Myocyte (in vitro differentiated cells): Measurements from ENCODE around the gene HSFX3. TPM values are rescaled to one million over a fixed set of nuclear protein-coding genes. Genes with fewer than 3 reads are reported as not detected.
"Not testable (repeated sequence)": the region's sequence is repeated elsewhere in the genome, so short reads cannot be mapped to it uniquely, and the experiment has no call there.

Experiments
- DNase-seq: peaks from one replicate; pipeline ENCODE4 v3.0.0-alpha.2; 2012; ENCODE audit warnings: low read depth
- total RNA-seq: library from RNA; depleted of rRNA; stranded (reverse); fragments of >200 nt; gene quantifications from 2 replicates; pipeline ENCODE4 v1.2.3, GENCODE V29; 2014

Gene HSFX3
- total RNA-seq, 1 donor from 2014 or later: 0.32 TPM

GRCh38 chrX:149517308-149517707 is 32.4 kb downstream of the HSFX3 start:
- no peak for DNase-seq

- no peak for DNase-seq
Observed at GRCh38 chrX:149516604-149517003, 33.1 kb downstream of the HSFX3 start.

- DNase-seq: no peak
Observed at GRCh38 chrX:149515954-149516602, 33.6 kb downstream of the HSFX3 start.

GRCh38 chrX:149513825-149514428 is 35.8 kb downstream of the HSFX3 start:
- DNase-seq: peak; percentile 45

- peak; percentile 48 for DNase-seq
Observed at GRCh38 chrX:149512225-149512885, 37.4 kb downstream of the HSFX3 start.

- DNase-seq: no peak
Observed at GRCh38 chrX:149511081-149511480, 38.6 kb downstream of the HSFX3 start.

GRCh38 chrX:149510386-149510785 is 39.3 kb downstream of the HSFX3 start:
- DNase-seq: no peak

- DNase-seq: no peak
Observed at GRCh38 chrX:149508467-149508866, 41.3 kb downstream of the HSFX3 start.

GRCh38 chrX:149506349-149506748 is 43.4 kb downstream of the HSFX3 start:
- DNase-seq: no peak

- no peak for DNase-seq
Observed at GRCh38 chrX:149505671-149506070, 44.1 kb downstream of the HSFX3 start.

GRCh38 chrX:149504915-149505651 is 44.6 kb downstream of the HSFX3 start, which contains the start of gene IDS:
IDS (minus strand) TSS chrX:149505306; CDS start chrX:149505137, 169 bp downstream.
- peak; percentile 88 for DNase-seq

GRCh38 chrX:149504226-149504914 is 45.4 kb downstream of the HSFX3 start:
- DNase-seq: peak; percentile 44

GRCh38 chrX:149503446-149503845 is 46.3 kb downstream of the HSFX3 start:
- peak; percentile 44 for DNase-seq

- not testable (repeated sequence) for DNase-seq
Observed at GRCh38 chrX:149502923-149503322, 46.8 kb downstream of the HSFX3 start.

GRCh38 chrX:149499766-149500165 is 50.0 kb downstream of the HSFX3 start:
- peak; percentile 81 for DNase-seq

- no peak for DNase-seq
Observed at GRCh38 chrX:149498767-149499166, 51.0 kb downstream of the HSFX3 start.

Other genes starting within 250 kb of the HSFX3 start
- 59.6 and 73.0 TPM in 2 replicates for gene IDS, start 44.6 kb downstream of the HSFX3 start, total RNA-seq
- 28.9 and 35.2 TPM in 2 replicates for gene EOLA1, start 8.9 kb downstream of the HSFX3 start, total RNA-seq
- gene MAGEA9B, start 37.5 kb upstream of the HSFX3 start, total RNA-seq: not detected in 2 replicates
- gene HSFX2, start 45.4 kb upstream of the HSFX3 start, total RNA-seq: not detected in 2 replicates
- 15.5 and 16.6 TPM in 2 replicates for gene TMEM185A, start 81.9 kb upstream of the HSFX3 start, total RNA-seq
- gene MAGEA11, start 162.1 kb upstream of the HSFX3 start, total RNA-seq: not detected in 2 replicates
- 0.99 and 1.3 TPM in 2 replicates for gene HSFX1, start 224.1 kb upstream of the HSFX3 start, total RNA-seq
- not detected in 2 replicates for gene MAGEA9, start 232.0 kb upstream of the HSFX3 start, total RNA-seq